ENCODE results near the gene TSHZ2. TPM values are rescaled to one million over a fixed set of nuclear protein-coding genes. Genes with fewer than 3 reads are reported as not detected.

TSHZ2 gene
- polyA plus RNA-seq, 1 donor: 10.7 TPM

DNA sequence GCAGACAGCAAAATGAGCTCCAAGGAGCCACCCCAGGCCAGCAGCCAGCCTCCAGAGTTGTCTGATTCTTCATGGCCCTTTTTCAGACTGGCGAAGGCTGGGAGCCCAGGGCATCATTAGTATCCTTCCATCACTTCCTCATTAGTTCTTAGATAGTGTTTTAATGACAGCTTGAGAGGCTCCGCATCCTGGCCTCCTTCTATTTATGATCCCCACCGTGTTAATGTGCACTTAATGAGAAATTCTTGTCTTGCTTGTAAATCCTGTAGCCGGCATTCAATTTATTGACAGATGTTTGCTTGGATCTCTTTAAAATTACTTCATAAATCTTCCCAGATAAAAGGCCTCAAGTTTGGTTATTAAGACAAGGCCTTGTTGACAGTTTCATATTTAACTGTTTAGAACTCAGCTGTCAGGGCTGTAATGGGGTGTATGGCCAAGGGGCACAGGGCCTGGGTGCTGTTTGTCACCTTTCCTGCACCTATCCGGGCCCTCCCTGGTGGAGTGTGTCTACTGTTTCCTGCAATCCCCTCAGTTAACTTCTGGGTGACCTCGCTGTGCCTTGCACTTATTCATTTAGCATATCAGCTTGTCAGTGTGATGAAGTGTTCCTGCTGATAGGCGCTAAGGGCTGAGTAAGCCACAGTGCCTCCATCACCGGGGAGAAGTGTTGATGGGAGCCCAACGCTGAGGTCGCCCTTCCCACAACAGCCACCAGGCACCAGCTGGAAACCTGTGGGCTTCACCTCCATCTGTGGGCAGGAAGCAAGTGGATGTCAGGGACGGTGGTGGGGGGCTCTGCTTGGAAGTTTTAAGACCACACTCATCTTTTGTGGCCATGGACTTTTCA, 169.3 kb downstream of the TSHZ2 start:
- Histone ChIP-seq H3K4me3 (ENCODE audit: low read length) (no peak overlapping the region), H3K9me3 (ENCODE audit: control insufficient read depth, low read depth, low read length) (no peaks in the 10 kb centered on the region), H3K27ac (ENCODE audit: low read length) (no peak overlapping the region), H3K36me3 (ENCODE audit: control insufficient read depth, insufficient read depth, low read length) (no peaks in the 10 kb centered on the region), H3K4me1 (ENCODE audit: control insufficient read depth, insufficient read depth, low read length) (no peaks in the 10 kb centered on the region), H3K27me3 (ENCODE audit: control insufficient read depth, insufficient read depth, low read length) (no peaks in the 10 kb centered on the region)
- no peak for DNase-seq
- 20% methylated on average over 1 of the region's 11 CpGs for WGBS (ENCODE audit: insufficient coverage, low lambda C conversion rate)

DNA sequence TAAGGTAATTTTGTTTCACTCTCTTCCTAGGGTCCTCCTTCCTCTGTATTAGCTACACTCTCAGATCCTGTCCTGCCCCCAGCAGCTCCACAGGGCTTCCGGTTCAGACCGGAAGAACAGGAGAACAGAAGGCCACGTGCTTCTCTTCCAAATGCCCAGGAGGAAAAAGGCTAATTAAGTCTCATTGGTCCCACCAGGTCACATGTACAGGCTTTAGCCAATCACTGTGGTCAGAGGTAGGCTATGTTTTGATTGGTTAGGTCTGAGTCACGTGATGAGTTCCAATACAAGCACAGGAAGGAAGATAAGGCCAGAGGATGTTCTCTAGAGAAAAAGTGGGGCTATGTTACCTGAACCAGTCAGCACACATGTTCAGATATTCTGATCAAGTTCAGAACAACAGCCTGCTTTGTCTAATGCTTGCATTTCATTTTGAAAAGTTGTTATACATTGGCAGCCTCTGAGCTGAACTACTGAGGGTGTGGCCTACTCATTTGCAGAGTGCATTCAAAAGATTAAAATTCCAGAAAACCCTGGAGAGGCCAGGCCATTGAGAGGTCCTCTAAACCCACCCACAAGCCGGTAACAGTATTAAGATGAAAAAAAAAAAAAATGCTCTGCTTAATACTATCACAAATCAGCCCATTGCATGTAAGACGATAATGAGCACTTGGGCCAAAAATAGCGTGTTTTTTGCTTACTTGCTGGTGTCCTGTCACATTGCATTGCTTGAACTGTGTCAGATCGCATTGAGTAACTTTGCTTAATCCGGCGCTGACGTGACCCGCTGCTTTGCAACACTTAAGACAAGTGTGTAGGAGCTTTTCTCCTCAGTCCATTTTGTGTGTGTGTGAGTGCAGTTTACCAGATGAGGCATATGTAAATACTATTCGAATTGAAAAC, 170.3 kb downstream of the TSHZ2 start:
- Histone ChIP-seq H3K4me1 (ENCODE audit: control insufficient read depth, insufficient read depth, low read length) (no peaks in the 10 kb centered on the region), H3K27me3 (ENCODE audit: control insufficient read depth, insufficient read depth, low read length) (no peaks in the 10 kb centered on the region), H3K4me3 (ENCODE audit: low read length) (no peak overlapping the region), H3K27ac (ENCODE audit: low read length) (no peak overlapping the region), H3K9me3 (ENCODE audit: control insufficient read depth, low read depth, low read length) (no peaks in the 10 kb centered on the region), H3K36me3 (ENCODE audit: control insufficient read depth, insufficient read depth, low read length) (no peaks in the 10 kb centered on the region)
- 100% methylated on average over 1 of the region's 13 CpGs for WGBS (ENCODE audit: insufficient coverage, low lambda C conversion rate)
- no peak for DNase-seq

DNA sequence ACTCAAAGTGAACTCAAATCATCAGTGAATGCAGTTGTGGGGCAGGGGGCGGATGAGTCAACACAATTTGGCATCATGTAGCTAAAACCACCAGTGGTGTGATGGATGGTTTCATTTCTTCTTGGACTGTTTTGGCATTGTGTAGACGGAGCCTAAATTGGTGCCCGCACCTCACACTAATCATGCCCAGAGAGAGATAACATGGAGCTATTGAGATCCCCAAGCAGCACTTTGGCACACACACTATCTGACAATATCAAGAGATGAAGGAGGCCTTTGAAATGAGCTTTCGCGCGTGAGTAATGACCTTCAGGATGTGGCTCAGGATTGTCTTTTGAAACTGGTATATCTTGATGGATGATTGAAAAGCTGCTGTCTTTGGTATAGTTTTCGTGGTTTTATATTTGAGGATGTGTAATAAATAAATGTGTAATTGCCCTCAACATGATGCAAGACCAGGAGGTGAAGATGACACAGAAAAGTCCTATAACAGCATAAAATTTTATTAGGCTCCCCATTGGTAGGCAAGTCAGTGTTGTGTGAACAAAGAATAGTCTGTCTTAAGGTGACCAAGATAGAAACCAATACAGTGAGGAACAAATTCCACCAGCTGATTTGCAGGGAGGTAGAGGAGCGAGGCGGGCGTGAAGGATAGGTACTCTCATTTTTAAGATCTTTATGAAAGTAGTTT, 174.2 kb downstream of the TSHZ2 start:
- no peak for DNase-seq
- Histone ChIP-seq H3K27ac (ENCODE audit: low read length) (no peak overlapping the region), H3K4me3 (ENCODE audit: low read length) (no peak overlapping the region), H3K36me3 (ENCODE audit: control insufficient read depth, insufficient read depth, low read length) (no peaks in the 10 kb centered on the region), H3K27me3 (ENCODE audit: control insufficient read depth, insufficient read depth, low read length) (no peaks in the 10 kb centered on the region), H3K4me1 (ENCODE audit: control insufficient read depth, insufficient read depth, low read length) (no peaks in the 10 kb centered on the region), H3K9me3 (ENCODE audit: control insufficient read depth, low read depth, low read length) (no peaks in the 10 kb centered on the region)
- WGBS (ENCODE audit: insufficient coverage, low lambda C conversion rate): no CpG with 5 or more reads among the region's 10 CpGs

DNA sequence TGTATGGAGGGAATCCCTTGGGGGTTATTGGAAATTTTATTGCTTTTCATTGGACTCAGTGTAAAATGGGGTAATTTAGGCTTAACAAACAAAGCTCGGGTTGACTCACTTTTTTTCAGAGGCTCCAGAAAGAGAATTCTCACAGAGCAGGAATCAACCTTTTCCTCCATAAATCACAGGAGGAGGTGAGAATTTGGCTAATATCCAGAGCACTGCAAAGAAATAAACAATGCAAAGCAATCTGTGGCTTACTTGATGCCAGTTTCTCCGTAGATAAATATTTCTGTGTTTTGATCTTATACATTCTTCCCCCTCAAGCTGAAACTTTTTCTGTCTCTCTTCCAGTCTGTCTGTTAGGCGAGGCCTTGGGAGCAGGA, 176.6 kb downstream of the TSHZ2 start:
- Histone ChIP-seq H3K9me3 (ENCODE audit: control insufficient read depth, low read depth, low read length) (no peaks in the 10 kb centered on the region), H3K36me3 (ENCODE audit: control insufficient read depth, insufficient read depth, low read length) (no peaks in the 10 kb centered on the region), H3K4me1 (ENCODE audit: control insufficient read depth, insufficient read depth, low read length) (no peaks in the 10 kb centered on the region), H3K4me3 (ENCODE audit: low read length) (no peak overlapping the region), H3K27me3 (ENCODE audit: control insufficient read depth, insufficient read depth, low read length) (no peaks in the 10 kb centered on the region), H3K27ac (ENCODE audit: low read length) (no peak overlapping the region)
- WGBS (ENCODE audit: insufficient coverage, low lambda C conversion rate): 67% methylated on average over 1 of the region's 3 CpGs
- DNase-seq: no peak

DNA sequence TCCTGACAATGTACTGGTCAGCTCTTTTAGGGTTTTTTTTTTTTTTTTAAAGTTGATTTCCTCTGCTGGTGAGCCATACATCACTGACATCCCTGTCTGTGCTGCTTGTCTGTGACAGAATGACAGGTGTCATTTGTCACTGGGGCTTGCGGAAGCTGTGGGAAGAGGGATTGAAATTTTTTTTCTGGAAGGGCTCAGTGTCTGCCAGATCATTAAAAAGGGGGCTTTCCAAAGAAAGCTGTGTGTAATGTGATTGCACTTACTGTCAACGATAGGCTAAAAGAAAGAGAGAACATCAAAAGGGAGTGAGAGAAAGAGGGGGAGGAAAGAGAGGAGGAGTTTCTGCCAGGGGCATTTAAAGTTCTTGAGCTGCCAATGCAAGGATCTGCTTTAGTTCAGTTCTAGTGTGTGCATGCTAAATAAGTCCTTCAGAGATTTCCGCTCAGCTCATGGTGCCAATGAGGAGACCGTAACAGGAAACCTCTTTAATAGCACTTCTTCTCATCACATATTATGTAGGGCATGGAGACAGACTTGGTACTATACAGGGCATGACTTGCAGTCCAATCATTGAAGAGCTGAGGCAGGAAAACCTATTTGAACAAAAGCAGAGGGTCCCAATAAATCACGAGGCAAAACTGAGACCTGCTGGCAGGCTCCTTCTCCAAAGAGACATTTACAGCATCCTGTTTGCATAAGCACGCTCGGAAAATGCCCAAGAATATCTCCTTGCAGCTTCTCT, 177.2 kb downstream of the TSHZ2 start:
- Histone ChIP-seq H3K4me3 (ENCODE audit: low read length) (no peak overlapping the region), H3K27ac (ENCODE audit: low read length) (peak overlapping the region; percentile 5), H3K27me3 (ENCODE audit: control insufficient read depth, insufficient read depth, low read length) (no peaks in the 10 kb centered on the region), H3K4me1 (ENCODE audit: control insufficient read depth, insufficient read depth, low read length) (no peaks in the 10 kb centered on the region), H3K36me3 (ENCODE audit: control insufficient read depth, insufficient read depth, low read length) (no peaks in the 10 kb centered on the region), H3K9me3 (ENCODE audit: control insufficient read depth, low read depth, low read length) (no peaks in the 10 kb centered on the region)
- peak in 1 of 2 donors; percentile 14 for DNase-seq
- WGBS (ENCODE audit: insufficient coverage, low lambda C conversion rate): 33% methylated on average over 1 of the region's 7 CpGs

DNA sequence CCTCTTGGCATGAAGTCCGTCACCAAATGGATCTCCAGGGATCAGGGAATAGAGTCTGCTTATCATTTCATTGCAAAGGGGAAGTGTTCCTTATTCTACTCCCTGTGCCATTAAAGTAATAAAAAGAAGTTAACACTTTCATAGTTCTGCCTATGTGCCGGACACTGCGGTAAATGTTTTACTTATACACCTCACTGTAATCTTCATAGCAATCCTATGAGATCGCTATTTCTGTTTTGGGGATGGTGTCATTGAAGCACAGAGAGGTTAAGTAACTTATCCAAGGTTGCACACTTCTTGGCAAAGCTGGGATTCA, 177.7 kb downstream of the TSHZ2 start:
- no peak for DNase-seq
- WGBS (ENCODE audit: insufficient coverage, low lambda C conversion rate): 33% methylated on average over 2 of the region's 4 CpGs
- no peak overlapping the region for H3K27ac ChIP-seq (ENCODE audit: low read length)

DNA sequence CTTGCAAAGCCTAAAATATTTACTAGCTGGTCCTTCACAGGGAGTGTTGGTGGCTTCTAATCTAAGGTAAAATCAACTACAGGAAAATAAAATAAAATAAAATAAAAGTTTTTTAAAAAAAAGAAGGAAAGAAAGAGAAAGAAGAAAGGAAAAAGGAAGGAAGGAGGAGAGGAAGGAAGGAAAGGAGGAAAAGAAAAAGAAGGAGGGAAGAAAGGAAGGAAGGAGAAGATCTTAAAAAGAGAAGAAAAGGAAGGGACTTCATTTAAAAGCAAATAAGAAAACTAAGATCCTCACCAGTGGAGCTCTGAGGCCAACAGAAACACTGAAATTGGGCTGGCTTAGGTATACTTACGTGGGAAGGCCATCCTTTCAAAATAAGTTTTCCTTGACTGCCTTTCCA, 178.4 kb downstream of the TSHZ2 start:
- no peak overlapping the region for H3K27ac ChIP-seq (ENCODE audit: low read length)
- no peaks in the 10 kb centered on the region for H3K36me3 ChIP-seq (ENCODE audit: control insufficient read depth, insufficient read depth, low read length)
- H3K4me1 ChIP-seq (ENCODE audit: control insufficient read depth, insufficient read depth, low read length): no peaks in the 10 kb centered on the region
- H3K4me3 ChIP-seq (ENCODE audit: low read length): no peak overlapping the region
- H3K9me3 ChIP-seq (ENCODE audit: control insufficient read depth, low read depth, low read length): no peaks in the 10 kb centered on the region
- no peak for DNase-seq
- 86% methylated on average over 1 of the region's 1 CpG for WGBS (ENCODE audit: insufficient coverage, low lambda C conversion rate)
- H3K27me3 ChIP-seq (ENCODE audit: control insufficient read depth, insufficient read depth, low read length): no peaks in the 10 kb centered on the region

More for the DNA sequence above, 177.7 kb downstream of the TSHZ2 start:
- Histone ChIP-seq H3K9me3 (ENCODE audit: control insufficient read depth, low read depth, low read length) (no peaks in the 10 kb centered on the region), H3K36me3 (ENCODE audit: control insufficient read depth, insufficient read depth, low read length) (no peaks in the 10 kb centered on the region), H3K27me3 (ENCODE audit: control insufficient read depth, insufficient read depth, low read length) (no peaks in the 10 kb centered on the region), H3K4me1 (ENCODE audit: control insufficient read depth, insufficient read depth, low read length) (no peaks in the 10 kb centered on the region), H3K4me3 (ENCODE audit: low read length) (no peak overlapping the region)

DNA sequence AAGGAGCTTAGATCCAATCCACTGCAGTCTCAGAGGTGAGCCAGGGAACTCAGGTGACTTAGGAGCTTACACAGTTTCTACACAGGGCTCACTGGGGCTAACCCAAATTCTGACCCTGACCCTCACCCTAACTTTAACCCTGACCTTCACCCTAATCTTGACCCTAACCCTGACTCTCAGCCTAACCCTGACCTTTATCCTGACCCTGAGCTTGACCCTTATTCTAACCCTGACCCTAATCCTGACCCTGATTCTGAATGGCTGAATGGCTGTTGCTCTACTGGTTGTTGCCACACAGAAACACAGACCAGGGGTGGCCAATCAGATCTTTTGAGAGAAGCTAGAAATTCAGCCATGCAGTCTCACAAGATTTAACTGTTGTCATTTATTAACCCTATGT, 180.1 kb downstream of the TSHZ2 start:
- Histone ChIP-seq H3K4me1 (ENCODE audit: control insufficient read depth, insufficient read depth, low read length) (no peaks in the 10 kb centered on the region), H3K36me3 (ENCODE audit: control insufficient read depth, insufficient read depth, low read length) (no peaks in the 10 kb centered on the region), H3K9me3 (ENCODE audit: control insufficient read depth, low read depth, low read length) (no peaks in the 10 kb centered on the region), H3K27me3 (ENCODE audit: control insufficient read depth, insufficient read depth, low read length) (no peaks in the 10 kb centered on the region), H3K4me3 (ENCODE audit: low read length) (no peak overlapping the region), H3K27ac (ENCODE audit: low read length) (no peak overlapping the region)
- no peak for DNase-seq

DNA sequence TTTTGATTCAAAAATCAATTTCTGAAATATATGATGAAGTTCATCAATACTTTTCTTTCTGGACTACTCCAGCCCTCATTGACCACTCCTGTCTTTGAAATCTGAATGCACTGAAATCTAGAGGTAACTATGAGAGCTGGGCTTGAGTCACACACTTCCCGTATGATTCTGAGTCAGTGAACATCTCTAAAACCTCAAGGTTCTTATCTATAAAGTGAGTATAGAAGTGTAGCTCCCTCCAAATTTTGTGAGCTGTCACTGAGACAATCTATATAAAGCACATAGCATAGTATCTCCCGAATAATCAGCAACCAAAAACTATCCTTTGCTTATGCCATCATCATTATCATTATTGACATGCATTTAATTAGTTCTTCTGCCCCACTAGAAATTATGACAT, 182.4 kb downstream of the TSHZ2 start:
- no peak overlapping the region for H3K27ac ChIP-seq (ENCODE audit: low read length)
- WGBS (ENCODE audit: insufficient coverage, low lambda C conversion rate): no CpG with 5 or more reads among the region's 2 CpGs
- H3K4me3 ChIP-seq (ENCODE audit: low read length): no peak overlapping the region
- no peaks in the 10 kb centered on the region for H3K4me1 ChIP-seq (ENCODE audit: control insufficient read depth, insufficient read depth, low read length)
- no peaks in the 10 kb centered on the region for H3K27me3 ChIP-seq (ENCODE audit: control insufficient read depth, insufficient read depth, low read length)
- no peaks in the 10 kb centered on the region for H3K9me3 ChIP-seq (ENCODE audit: control insufficient read depth, low read depth, low read length)
- no peak for DNase-seq
- no peaks in the 10 kb centered on the region for H3K36me3 ChIP-seq (ENCODE audit: control insufficient read depth, insufficient read depth, low read length)

All from large intestine (tissue), 3 donors.